Panc1 (cell line): ENCODE results near the gene SCGB1D2. TPM values are rescaled to one million over a fixed set of nuclear protein-coding genes. Genes with fewer than 3 reads are reported as not detected.

Experiments
- ATAC-seq: fragments of 200-7000 bp; cut with Tn5 transposase; 2 replicates; pipeline ENCODE4 v1.9.1; 2020; ENCODE audit warnings: mild to moderate bottlenecking, moderate library complexity
- BruUV-seq: library from RNA; stranded (reverse); fragments of 400-500 nt; replicated peaks from 2 replicates; lab custom pipeline; 2021; lab: Mats Ljungman, UMichigan
- CTCF ChIA-PET: fragments of 300-600 bp; sonication (Branson Sonifier 250); formaldehyde crosslinking; loops from one replicate; lab custom pipeline; 2022; ENCODE audit warnings: antibody characterized with exemption; lab: Charles Lee
- POLR2A ChIA-PET: fragments of 300-600 bp; sonication (Branson Sonifier 250); formaldehyde crosslinking; loops from one replicate; lab custom pipeline; 2022; ENCODE audit warnings: antibody characterized with exemption; lab: Charles Lee
- DNase-seq: peaks from one replicate; pipeline ENCODE4 v3.0.0-alpha.2; 2010; ENCODE audit warnings: low read depth, low spot score
- H3K27ac ChIP-seq: 2 replicates; pipeline ENCODE4 v1.5.1; 2011; ENCODE audit warnings: mild to moderate bottlenecking, low read length, inconsistent platforms
- H3K27me3 ChIP-seq: fragments of 200-500 bp; sonication (Bioruptor generic); 2 replicates; pipeline ENCODE4 v1.6.0; 2014; ENCODE audit warnings: low read length, inconsistent platforms; ENCODE audit not compliant: control insufficient read depth, insufficient read depth
- H3K36me3 ChIP-seq: fragments of 200-500 bp; sonication (Bioruptor generic); 2 replicates; pipeline ENCODE4 v1.5.1; 2014; ENCODE audit warnings: inconsistent platforms, mild to moderate bottlenecking, low read length, moderate library complexity; ENCODE audit not compliant: control insufficient read depth, insufficient read depth
- H3K4me1 ChIP-seq: 2 replicates; pipeline ENCODE4 v1.5.1; 2011; ENCODE audit warnings: inconsistent platforms, mild to moderate bottlenecking, low read length, moderate library complexity; ENCODE audit not compliant: control insufficient read depth, insufficient read depth
- H3K4me3 ChIP-seq, 2 experiments: 2 replicates each; pipeline ENCODE4 v1.5.1; 2011 to 2012; ENCODE audit warnings: low read depth in 2 of 2, low read length in 2 of 2, mild to moderate bottlenecking in 2 of 2, inconsistent platforms in 1 of 2, moderate library complexity in 1 of 2
- H3K9me3 ChIP-seq: fragments of 200-500 bp; sonication (Bioruptor generic); 2 replicates; pipeline ENCODE4 v1.5.1; 2014; ENCODE audit warnings: low read depth, mild to moderate bottlenecking, inconsistent platforms, low read length, moderate library complexity; ENCODE audit not compliant: control insufficient read depth, insufficient read depth
- CTCF ChIP-seq: fragments of 450-650 bp; IDR thresholded peaks from 2 replicates; pipeline ENCODE4 v1.5.1; 2017; ENCODE audit warnings: mild to moderate bottlenecking
- POLR2AphosphoS5 ChIP-seq: IDR thresholded peaks from 2 replicates; pipeline ENCODE4 v1.6.1; 2012; ENCODE audit warnings: mild to moderate bottlenecking, low read depth, low read length, moderate library complexity
- SIN3A ChIP-seq: IDR thresholded peaks from 2 replicates; pipeline ENCODE4 v1.6.1; 2012; ENCODE audit warnings: low read depth, mild to moderate bottlenecking, low read length, moderate library complexity, borderline replicate concordance; ENCODE audit not compliant: insufficient read depth
- TCF7L2 ChIP-seq: IDR thresholded peaks from 2 replicates; pipeline ENCODE4 v1.6.1; 2011; ENCODE audit warnings: mild to moderate bottlenecking, low read depth, low read length, inconsistent platforms
- in situ Hi-C: cut with HindIII; loops from 2 replicates; pipeline ENCODE4 v1.10.0; 2016; ENCODE audit warnings: low sequenced_read_pairs, low pct_unique_long_range_greater_than_20kb
- intact Hi-C: fragments of 100-400 bp; cut with micrococcal nuclease; formaldehyde crosslinking; loops from one replicate; pipeline ENCODE4 v1.10.0; 2022; ENCODE audit not compliant: unreplicated experiment
- total RNA-seq: library from RNA; stranded (reverse); gene quantifications from one replicate; pipeline ENCODE4 v1.2.1, GENCODE V29; 2021; ENCODE audit not compliant: unreplicated experiment
- TF ChIP-seq, protein P1 (sequence below), 2 experiments: IDR thresholded peaks; 2 replicates each; pipeline ENCODE4 v1.6.1; 2011 to 2012; ENCODE audit warnings: low read depth in 2 of 2, control low read depth in 1 of 2, low read length in 1 of 2, mild to moderate bottlenecking in 1 of 2, moderate library complexity in 1 of 2; ENCODE audit not compliant: insufficient read depth in 1 of 2

SCGB1D2 gene
- total RNA-seq, 1 experiment from 2014 or later = 0.85 TPM

GRCh38 chr11:62273789-62274275, 31.8 kb downstream of the SCGB1D2 start:
- ChIA-PET CTCF (no interaction called here), POLR2A (no interaction called here)
- TF ChIP-seq SIN3A (no peak), TCF7L2 (0 out of 2 replicates have a peak, but pooled peaks have one; percentile 23)
- no TSS peak for BruUV-seq
- no peak overlapping the region for H3K27ac ChIP-seq
- no peaks in the 10 kb centered on the region for H3K4me1 ChIP-seq
- no peaks in the 10 kb centered on the region for H3K36me3 ChIP-seq
- H3K27me3 ChIP-seq = no peaks in the 10 kb centered on the region
- in situ Hi-C loops = no loop called here
- DNase-seq (no peak), ATAC-seq (no peak)
- H3K9me3 ChIP-seq = no peaks in the 10 kb centered on the region
- H3K4me3 ChIP-seq = no peak overlapping the region
- intact Hi-C loops = no loop called here

DNA sequence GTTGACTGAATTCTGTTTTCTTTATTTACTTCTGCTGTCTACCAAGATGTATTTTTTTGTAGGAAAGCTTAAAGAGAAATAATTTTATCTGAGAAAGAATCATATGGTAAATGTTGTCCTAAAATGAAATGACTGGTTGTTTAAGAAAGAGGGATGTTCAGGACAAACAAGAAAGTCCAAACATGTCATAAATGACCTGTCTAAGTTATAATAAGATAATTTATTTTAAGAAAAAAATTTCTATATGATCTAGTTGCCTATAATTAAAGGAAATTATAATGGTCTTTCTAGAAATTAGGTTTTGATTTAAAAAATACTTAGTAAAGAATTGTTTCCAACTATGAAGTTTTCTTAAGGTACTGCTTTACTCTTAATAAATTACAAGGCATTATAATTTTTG, 38.4 kb downstream of the SCGB1D2 start:
- in situ Hi-C loops = no loop called here
- ATAC-seq = no peak
- BruUV-seq = no TSS peak

More for the DNA sequence above, 38.4 kb downstream of the SCGB1D2 start:
- ChIA-PET CTCF (no interaction called here), POLR2A (no interaction called here)
- H3K27ac ChIP-seq = no peak overlapping the region
- intact Hi-C loops = no loop called here
- TF ChIP-seq, protein P1, sequence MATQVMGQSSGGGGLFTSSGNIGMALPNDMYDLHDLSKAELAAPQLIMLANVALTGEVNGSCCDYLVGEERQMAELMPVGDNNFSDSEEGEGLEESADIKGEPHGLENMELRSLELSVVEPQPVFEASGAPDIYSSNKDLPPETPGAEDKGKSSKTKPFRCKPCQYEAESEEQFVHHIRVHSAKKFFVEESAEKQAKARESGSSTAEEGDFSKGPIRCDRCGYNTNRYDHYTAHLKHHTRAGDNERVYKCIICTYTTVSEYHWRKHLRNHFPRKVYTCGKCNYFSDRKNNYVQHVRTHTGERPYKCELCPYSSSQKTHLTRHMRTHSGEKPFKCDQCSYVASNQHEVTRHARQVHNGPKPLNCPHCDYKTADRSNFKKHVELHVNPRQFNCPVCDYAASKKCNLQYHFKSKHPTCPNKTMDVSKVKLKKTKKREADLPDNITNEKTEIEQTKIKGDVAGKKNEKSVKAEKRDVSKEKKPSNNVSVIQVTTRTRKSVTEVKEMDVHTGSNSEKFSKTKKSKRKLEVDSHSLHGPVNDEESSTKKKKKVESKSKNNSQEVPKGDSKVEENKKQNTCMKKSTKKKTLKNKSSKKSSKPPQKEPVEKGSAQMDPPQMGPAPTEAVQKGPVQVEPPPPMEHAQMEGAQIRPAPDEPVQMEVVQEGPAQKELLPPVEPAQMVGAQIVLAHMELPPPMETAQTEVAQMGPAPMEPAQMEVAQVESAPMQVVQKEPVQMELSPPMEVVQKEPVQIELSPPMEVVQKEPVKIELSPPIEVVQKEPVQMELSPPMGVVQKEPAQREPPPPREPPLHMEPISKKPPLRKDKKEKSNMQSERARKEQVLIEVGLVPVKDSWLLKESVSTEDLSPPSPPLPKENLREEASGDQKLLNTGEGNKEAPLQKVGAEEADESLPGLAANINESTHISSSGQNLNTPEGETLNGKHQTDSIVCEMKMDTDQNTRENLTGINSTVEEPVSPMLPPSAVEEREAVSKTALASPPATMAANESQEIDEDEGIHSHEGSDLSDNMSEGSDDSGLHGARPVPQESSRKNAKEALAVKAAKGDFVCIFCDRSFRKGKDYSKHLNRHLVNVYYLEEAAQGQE (IDR thresholded peaks at IDR 0.05; ENCODE audit: insufficient read depth in 1 of 2, low read depth in 2 of 2, low read length in 1 of 2) = no peak
- TF ChIP-seq TCF7L2 (no peak), POLR2AphosphoS5 (no peak), SIN3A (no peak), CTCF (no peak)
- H3K36me3 ChIP-seq = no peaks in the 10 kb centered on the region
- DNase-seq = no peak
- no peaks in the 10 kb centered on the region for H3K4me1 ChIP-seq
- peaks cover 4% of the 10 kb centered on the region; the same call in 1 of the 2 replicates for H3K27me3 ChIP-seq
- no peak overlapping the region for H3K4me3 ChIP-seq
- H3K9me3 ChIP-seq = peaks cover 9% of the 10 kb centered on the region; the same call in 1 of the 2 replicates

Other genes with a start within 250 kb of the SCGB1D2 start
- 81.5 TPM for gene INCENP, start 118.2 kb upstream of the SCGB1D2 start, total RNA-seq
- gene SCGB1D1, start 52.0 kb upstream of the SCGB1D2 start, total RNA-seq = not detected
- gene SCGB2A1, start 33.6 kb upstream of the SCGB1D2 start, total RNA-seq = not detected
- not detected for gene SCGB2A2, start 27.9 kb downstream of the SCGB1D2 start, total RNA-seq
- gene SCGB1D4, start 56.8 kb downstream of the SCGB1D2 start, total RNA-seq = not detected
- gene ASRGL1, start 95.2 kb downstream of the SCGB1D2 start, total RNA-seq = 43.2 TPM
- gene SCGB1A1, start 176.8 kb downstream of the SCGB1D2 start, total RNA-seq = 1.1 TPM